ENCODE measurements around the gene P2RY12. TPM values are rescaled to one million over a fixed set of nuclear protein-coding genes. Genes with fewer than 3 reads are reported as not detected.
A peak's percentile ranks its signal among the peaks of the same experiment; 100 is the strongest.

The P2RY12 gene
- polyA plus RNA-seq, 6 donors from 2014 or later, result 0.57 to 1.1 (median 0.91) TPM; not detected in 1

DNA sequence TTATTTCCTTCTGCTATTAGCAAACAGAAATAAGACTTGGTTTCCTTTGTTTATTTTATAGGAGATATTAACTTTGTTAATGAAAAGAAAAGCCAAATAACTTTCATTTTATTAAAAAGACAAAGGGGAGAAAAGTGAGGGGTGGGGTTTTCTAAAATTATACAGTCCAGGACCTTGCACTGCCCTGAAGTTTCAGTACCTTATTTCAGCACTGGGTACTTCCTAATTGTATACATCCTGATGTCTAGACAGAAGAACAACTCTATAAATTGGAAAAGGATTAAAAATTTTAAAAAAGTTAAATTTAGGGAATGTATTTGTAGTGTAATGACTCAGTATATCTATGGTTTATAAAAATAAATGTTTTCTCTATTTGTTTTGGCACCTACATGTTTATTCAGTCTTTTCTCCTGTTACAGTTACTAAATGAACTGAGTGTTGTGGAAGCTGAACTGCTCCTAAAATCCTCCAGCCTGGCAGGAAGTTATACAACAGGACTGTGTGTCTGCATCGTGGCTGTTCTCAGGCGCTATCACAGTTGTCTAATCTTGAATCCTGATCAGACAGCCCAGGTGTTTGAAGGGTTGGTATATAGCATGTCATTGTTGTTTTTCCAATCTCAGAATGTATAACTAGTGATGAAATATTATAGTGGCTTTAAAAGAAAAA lies 27.6 kb downstream of the P2RY12 start:
- Mint-ChIP-seq H3K27me3 (no peaks in the 10 kb centered on the region), H3K9me3 (no peaks in the 10 kb centered on the region), H3K36me3 (no peaks in the 10 kb centered on the region), H3K4me1 (peaks cover 10 to 25% (median 24%) of the 10 kb centered on the region in 3 donors), H3K4me3 (no peak overlapping the region), H3K27ac (peak overlapping the region in 3 of 6 donors; percentile 2 to 92 (median 31))
- ATAC-seq (ENCODE audit: low read depth in 2 of 2) (peak; percentile 93 to 96), DNase-seq (no peak)

DNA sequence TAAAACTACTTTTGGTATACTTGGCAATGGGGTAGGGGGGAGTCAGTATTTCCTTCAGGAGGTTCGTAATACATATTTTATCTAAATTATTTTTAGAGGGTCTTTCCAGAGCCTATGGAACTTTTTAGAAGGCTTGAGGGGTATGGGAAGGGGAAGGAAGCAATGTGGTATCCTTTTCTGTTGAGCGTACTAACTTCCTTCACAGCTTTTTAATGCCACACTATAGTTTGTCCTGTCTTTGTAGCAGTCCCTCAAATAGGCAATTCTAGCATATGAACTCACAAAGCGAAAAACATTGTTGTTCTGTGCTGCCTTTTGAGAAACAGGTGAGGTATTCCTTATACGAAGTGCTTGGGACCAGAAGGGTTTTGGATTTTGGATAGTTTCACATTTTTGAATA lies 32.9 kb downstream of the P2RY12 start:
- no peaks in the 10 kb centered on the region for H3K27me3 Mint-ChIP-seq
- H3K36me3 Mint-ChIP-seq, result no peaks in the 10 kb centered on the region
- H3K4me1 Mint-ChIP-seq, result peaks cover 20 to 26% (median 22%) of the 10 kb centered on the region in 3 donors
- ATAC-seq (ENCODE audit: low read depth in 2 of 2) (peak; percentile 33 to 37), DNase-seq (no peak)
- peak overlapping the region in 3 of 6 donors; percentile 19 to 69 (median 69) for H3K27ac Mint-ChIP-seq
- H3K9me3 Mint-ChIP-seq, result no peaks in the 10 kb centered on the region
- H3K4me3 Mint-ChIP-seq, result peak overlapping the region in 5 of 8 donors; percentile 14 to 84 (median 49)

DNA sequence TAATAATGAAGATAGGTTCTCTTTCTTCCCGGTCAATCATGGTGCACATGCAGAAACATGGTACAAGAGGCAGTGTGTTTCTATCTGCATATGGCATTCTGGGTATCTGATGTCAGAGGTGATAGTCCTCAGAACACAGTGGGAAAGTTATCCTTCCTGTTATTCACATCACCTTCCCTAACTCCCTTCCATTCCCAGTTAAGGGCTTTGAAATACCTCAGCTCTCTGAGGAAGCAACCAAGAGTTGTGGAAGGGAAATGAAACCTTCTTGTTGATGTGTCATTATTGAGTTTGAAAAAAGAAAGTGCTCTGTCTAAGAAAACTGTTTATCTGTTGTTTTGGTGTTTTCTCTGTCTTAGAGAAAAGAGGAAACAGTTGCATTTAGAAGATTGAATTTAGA lies 33.3 kb downstream of the P2RY12 start:
- Mint-ChIP-seq H3K36me3 (no peaks in the 10 kb centered on the region), H3K4me1 (peaks cover 24 to 27% (median 27%) of the 10 kb centered on the region in 3 donors), H3K27ac (peak overlapping the region in 3 of 6 donors; percentile 19 to 69 (median 69)), H3K4me3 (peak overlapping the region in 5 of 8 donors; percentile 14 to 84 (median 49)), H3K27me3 (no peaks in the 10 kb centered on the region), H3K9me3 (no peaks in the 10 kb centered on the region)
- ATAC-seq (ENCODE audit: low read depth in 2 of 2), result peak; percentile 73 to 83
- no peak for DNase-seq

DNA sequence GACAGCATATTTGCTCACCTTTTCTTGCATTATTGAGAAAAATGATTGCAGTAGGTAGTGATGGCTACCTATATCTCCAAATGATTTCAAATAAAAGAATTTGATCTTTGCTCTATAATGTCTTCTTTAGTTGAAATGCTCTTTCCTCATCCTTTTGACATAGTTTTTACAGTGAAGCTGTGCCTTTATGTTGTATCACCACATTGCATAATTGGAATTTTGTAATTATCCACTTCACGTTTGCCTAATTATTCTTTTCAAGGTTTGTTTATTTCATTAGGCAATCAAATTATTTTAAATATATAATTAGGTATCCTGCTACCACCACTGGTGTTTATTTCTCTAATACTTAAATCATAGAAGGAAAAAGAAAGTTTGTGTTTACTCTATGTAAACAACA lies 33.9 kb downstream of the P2RY12 start:
- no peak overlapping the region for H3K27ac Mint-ChIP-seq
- no peaks in the 10 kb centered on the region for H3K9me3 Mint-ChIP-seq
- H3K27me3 Mint-ChIP-seq, result no peaks in the 10 kb centered on the region
- no peak overlapping the region for H3K4me3 Mint-ChIP-seq
- DNase-seq (no peak), ATAC-seq (ENCODE audit: low read depth in 2 of 2) (no peak)
- H3K4me1 Mint-ChIP-seq, result peaks cover 30 to 32% (median 30%) of the 10 kb centered on the region in 3 donors
- no peaks in the 10 kb centered on the region for H3K36me3 Mint-ChIP-seq

DNA sequence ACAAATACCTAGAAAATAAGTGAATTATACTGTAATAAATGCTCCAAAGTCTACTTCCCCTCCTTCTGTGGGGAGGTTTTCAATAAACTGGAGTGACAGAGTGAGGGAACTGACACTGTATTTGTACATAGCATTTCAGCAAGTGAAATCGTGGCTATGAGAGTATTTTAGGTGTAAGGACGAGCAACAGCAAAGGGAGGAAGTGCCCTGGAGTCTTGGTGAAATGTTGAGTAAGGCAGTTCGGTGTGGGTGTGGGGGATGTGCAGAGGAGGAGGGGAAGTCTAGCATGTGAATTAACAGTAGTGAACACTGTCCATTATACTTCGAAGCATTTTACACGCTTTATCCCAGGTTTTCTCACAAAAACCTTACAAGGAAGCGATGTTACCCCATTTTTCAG lies 37.1 kb downstream of the P2RY12 start:
- peak overlapping the region in 1 of 8 donors; percentile 9 for H3K4me3 Mint-ChIP-seq
- no peak for DNase-seq

DNA sequence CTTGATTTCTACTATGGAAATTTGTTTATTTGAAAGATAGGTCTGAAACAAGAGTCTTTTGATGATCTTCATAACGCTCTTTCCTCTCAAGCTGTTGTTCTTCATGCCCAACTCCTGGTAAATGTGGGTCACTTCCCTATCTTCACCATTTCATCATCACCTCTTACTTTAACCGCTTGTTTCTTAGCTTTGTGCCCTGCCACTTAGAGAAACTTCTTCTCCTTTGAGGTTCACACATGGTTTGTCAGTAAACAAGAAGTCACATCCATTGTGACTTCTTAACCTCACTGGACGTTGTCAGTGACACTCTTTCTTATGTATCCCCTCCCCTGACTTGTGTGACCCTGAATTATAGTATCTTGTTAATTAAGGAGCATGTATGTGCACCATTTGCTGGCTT lies 38.3 kb downstream of the P2RY12 start:
- H3K4me3 Mint-ChIP-seq, result peak overlapping the region in 2 of 8 donors; percentile 0 to 7
- H3K36me3 Mint-ChIP-seq, result no peaks in the 10 kb centered on the region
- H3K9me3 Mint-ChIP-seq, result peaks cover 0 to 2% (median 0%) of the 10 kb centered on the region in 7 donors
- H3K27me3 Mint-ChIP-seq, result no peaks in the 10 kb centered on the region
- ATAC-seq (ENCODE audit: low read depth in 2 of 2), result peak in 1 of 2 donors; percentile 25
- H3K4me1 Mint-ChIP-seq, result peaks cover 17 to 21% (median 18%) of the 10 kb centered on the region in 3 donors
- no peak for DNase-seq
- H3K27ac Mint-ChIP-seq, result peak overlapping the region in 1 of 6 donors; percentile 54

More for the DNA sequence above, 37.1 kb downstream of the P2RY12 start:
- no peaks in the 10 kb centered on the region for H3K27me3 Mint-ChIP-seq
- no peak overlapping the region for H3K27ac Mint-ChIP-seq
- peaks cover 28 to 31% (median 29%) of the 10 kb centered on the region in 3 donors for H3K4me1 Mint-ChIP-seq
- ATAC-seq (ENCODE audit: low read depth in 2 of 2), result peak in 1 of 2 donors; percentile 35
- H3K9me3 Mint-ChIP-seq, result no peaks in the 10 kb centered on the region
- H3K36me3 Mint-ChIP-seq, result no peaks in the 10 kb centered on the region

DNA sequence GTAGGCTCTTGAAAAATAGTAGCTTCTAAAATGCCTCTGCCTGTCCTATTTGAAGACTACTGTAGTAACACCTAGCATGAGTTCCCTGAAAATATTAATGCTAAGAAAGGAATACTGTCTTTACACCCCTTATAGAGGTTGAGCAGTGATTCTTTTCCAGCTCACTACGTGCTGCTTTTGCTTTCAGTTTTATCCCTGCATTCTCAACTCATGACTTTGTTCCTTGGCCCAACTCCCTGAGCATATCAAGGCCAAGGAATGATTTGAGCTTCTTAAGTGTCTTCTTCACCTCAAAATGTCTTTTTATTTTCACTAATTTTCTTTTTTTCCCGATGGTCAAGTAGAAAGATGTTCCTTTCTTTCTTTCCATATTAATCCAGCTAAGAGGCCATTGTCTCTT lies 38.7 kb downstream of the P2RY12 start:
- DNase-seq, result no peak
- no peaks in the 10 kb centered on the region for H3K36me3 Mint-ChIP-seq
- peaks cover 0 to 2% (median 0%) of the 10 kb centered on the region in 7 donors for H3K9me3 Mint-ChIP-seq
- H3K4me3 Mint-ChIP-seq, result peak overlapping the region in 2 of 8 donors; percentile 0 to 7
- peak overlapping the region in 2 of 6 donors; percentile 23 to 54 for H3K27ac Mint-ChIP-seq
- H3K27me3 Mint-ChIP-seq, result no peaks in the 10 kb centered on the region
- no peak for ATAC-seq (ENCODE audit: low read depth in 2 of 2)
- peaks cover 13 to 17% (median 15%) of the 10 kb centered on the region in 3 donors for H3K4me1 Mint-ChIP-seq

DNA sequence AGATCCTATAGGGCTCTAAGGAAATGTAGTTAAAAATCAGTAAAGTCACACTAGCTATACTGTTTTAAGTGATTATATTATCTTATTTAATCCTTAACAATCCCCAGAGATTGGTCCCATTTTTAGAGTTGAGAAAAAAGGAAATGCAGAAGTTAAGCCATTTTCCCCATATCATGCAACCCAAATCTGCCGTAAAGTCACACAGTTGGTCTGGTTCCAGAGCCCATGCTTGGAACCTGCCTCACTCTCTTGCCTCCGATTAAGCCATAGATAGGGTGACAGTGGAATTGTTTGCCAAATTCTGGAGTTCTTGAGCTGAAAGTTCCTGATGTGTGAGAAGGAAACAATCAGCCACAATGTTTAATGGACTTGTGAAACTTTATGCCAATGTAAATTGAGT lies 52.9 kb downstream of the P2RY12 start:
- no peak for DNase-seq
- H3K27ac Mint-ChIP-seq, result peak overlapping the region in 1 of 6 donors; percentile 11
- peaks cover 0 to 10% (median 10%) of the 10 kb centered on the region in 3 donors for H3K4me1 Mint-ChIP-seq
- no peaks in the 10 kb centered on the region for H3K36me3 Mint-ChIP-seq
- H3K4me3 Mint-ChIP-seq, result no peak overlapping the region
- H3K27me3 Mint-ChIP-seq, result no peaks in the 10 kb centered on the region
- no peaks in the 10 kb centered on the region for H3K9me3 Mint-ChIP-seq
- ATAC-seq (ENCODE audit: low read depth in 2 of 2), result no peak

DNA sequence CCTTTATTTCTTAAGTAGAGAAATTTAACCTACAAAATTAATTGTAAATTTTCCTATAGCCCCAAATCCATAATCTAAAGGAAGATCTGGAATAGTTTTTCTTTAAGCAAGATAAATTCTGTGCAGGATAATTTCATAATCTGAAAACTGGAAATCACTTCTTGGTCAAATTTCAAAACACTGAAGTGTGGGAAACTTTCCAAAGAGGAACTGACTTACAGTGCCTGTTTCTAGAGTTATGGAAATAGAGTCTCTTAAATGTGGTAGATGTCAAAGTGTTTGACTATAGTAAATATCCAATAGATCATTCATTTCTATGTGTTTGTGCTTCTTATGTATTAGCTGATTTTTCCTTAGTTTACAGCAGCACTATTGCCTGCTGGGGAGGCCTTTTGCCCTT lies 53.7 kb downstream of the P2RY12 start:
- ATAC-seq (ENCODE audit: low read depth in 2 of 2), result no peak

DNA sequence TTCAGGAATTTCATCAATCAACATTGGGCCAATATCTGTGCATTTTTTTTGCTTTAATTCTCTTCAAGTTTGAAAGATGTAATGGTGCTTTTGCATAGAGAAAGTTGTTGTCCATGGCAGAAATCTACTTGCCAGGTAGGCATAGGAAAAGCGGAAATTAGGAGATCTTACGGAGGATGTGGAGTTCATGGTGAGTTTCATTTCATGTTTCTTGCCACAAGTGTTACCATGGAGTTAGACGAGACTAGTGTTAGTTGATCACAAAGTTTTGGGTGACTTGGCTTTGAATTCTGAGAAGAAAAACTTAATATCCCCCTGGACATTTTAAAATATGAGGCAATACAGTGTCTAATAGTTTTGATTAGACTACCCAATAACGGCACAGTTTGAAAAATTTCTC lies 54.2 kb downstream of the P2RY12 start:
- Mint-ChIP-seq H3K27me3 (no peaks in the 10 kb centered on the region), H3K9me3 (no peaks in the 10 kb centered on the region), H3K4me3 (no peak overlapping the region), H3K27ac (peak overlapping the region in 1 of 6 donors; percentile 28), H3K36me3 (no peaks in the 10 kb centered on the region), H3K4me1 (peaks cover 0 to 10% (median 10%) of the 10 kb centered on the region in 3 donors)
- no peak for ATAC-seq (ENCODE audit: low read depth in 2 of 2)
- DNase-seq, result no peak

More for the DNA sequence above, 53.7 kb downstream of the P2RY12 start:
- Mint-ChIP-seq H3K27ac (no peak overlapping the region), H3K4me1 (peaks cover 0 to 10% (median 10%) of the 10 kb centered on the region in 3 donors), H3K9me3 (no peaks in the 10 kb centered on the region), H3K4me3 (no peak overlapping the region), H3K36me3 (no peaks in the 10 kb centered on the region), H3K27me3 (no peaks in the 10 kb centered on the region)
- DNase-seq, result no peak

DNA sequence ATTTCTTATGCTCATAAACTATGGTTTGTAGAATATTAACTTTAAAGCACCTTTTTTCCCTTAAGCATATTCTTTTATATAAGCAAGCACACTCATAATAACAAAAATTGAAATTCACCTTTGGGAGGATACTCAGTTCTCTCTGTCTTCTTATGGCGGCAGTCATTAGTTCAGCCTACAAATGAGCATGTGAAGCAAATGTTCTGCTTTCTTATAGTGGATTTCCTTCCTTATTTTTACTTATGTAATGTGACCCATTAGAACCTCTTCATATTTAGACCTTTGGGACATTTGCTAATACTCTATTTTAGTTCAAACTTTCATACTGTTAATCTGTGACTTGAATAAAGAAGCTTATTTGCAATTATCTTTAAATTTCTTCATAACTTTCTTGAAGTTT lies 55.2 kb downstream of the P2RY12 start, which contains the start of gene P2RY13:
Gene P2RY13 (minus strand): TSS at position 187 of the 400 bp plus-strand sequence. CDS start 21 bp downstream, at position 166.
- no peak for DNase-seq
- ATAC-seq (ENCODE audit: low read depth in 2 of 2), result peak in 1 of 2 donors; percentile 35
- Mint-ChIP-seq H3K9me3 (no peaks in the 10 kb centered on the region), H3K36me3 (no peaks in the 10 kb centered on the region), H3K4me1 (peaks cover 0 to 10% (median 10%) of the 10 kb centered on the region in 3 donors), H3K27ac (peak within 1 kb of the TSS in 3 of 6 donors; percentile 28 to 88 (median 76)), H3K4me3 (peak within 1 kb of the TSS; percentile 28 to 89 (median 74)), H3K27me3 (no peaks in the 10 kb centered on the region)

DNA sequence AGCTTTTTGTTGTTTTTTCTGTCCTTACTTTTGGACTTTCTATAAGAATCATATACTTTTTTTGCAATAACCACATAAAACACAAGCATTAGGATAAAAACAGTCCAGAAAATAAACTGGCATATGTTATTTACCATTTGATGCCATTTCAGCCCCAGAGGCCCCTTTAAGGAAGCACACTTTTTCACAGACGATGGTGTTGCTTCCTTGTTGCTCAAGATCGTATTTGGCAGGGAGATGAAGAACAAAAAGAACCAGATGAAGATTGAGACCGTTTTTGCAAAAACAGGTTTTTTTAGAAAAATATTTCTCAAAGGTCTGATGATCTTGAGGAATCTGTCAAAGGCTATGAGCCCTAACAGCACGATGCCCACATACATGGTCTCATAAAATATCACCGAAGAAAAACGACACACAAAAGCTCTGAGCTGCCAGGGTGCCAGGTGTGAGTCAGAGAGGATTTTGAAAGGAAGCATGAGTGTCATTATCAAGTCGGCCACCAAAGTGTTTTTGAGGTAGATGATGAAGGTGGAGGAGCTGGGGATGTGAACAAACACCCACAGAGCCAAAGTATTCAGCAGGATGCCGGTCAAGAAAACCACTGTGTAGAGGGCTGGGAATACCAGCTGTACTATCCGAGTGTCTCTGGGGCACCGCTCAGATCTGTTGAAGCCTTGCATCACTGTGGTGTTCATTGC lies 56.1 kb downstream of the P2RY12 start:
- no peaks in the 10 kb centered on the region for H3K27me3 Mint-ChIP-seq
- H3K27ac Mint-ChIP-seq, result peak overlapping the region in 2 of 6 donors; percentile 76 to 88

DNA sequence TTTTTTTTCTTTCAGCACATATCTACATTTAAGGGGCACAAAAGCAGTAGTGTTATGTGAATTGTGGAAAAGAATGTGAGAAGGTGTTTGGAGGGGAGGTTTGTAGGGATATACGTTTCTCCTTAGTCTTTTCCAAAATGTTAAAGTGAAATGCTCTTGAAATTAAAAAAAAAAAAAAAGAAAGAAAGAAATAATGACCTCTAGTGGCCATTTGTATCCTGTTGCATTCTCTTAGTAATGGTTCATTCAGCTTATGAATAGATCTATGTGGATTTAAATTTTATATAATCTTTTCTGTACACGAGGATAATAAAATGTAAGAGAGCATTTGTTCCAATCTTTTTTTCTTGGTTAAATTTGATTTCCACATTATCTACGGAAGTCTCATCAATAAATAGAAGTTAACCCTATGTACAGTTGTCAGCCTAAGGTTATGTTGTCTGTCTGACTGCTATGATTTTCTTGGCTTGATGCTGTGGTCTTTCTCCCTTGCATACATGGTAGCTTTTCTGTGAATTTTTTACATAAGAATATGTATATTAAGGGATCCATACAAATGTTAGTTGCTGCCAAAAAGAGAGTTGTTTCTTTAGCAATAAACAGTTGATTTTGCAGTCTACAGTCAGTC lies 56.9 kb downstream of the P2RY12 start:
- ATAC-seq (ENCODE audit: low read depth in 2 of 2) (peak in 1 of 2 donors; percentile 23), DNase-seq (no peak)
- Mint-ChIP-seq H3K4me3 (peak overlapping the region in 2 of 8 donors; percentile 74 to 89), H3K27ac (no peak overlapping the region), H3K27me3 (no peaks in the 10 kb centered on the region), H3K9me3 (no peaks in the 10 kb centered on the region), H3K4me1 (peaks cover 0 to 14% (median 10%) of the 10 kb centered on the region in 3 donors), H3K36me3 (no peaks in the 10 kb centered on the region)

More for the DNA sequence above, 56.1 kb downstream of the P2RY12 start:
- H3K4me3 Mint-ChIP-seq, result peak overlapping the region; percentile 28 to 89 (median 74)
- H3K9me3 Mint-ChIP-seq, result no peaks in the 10 kb centered on the region
- H3K36me3 Mint-ChIP-seq, result no peaks in the 10 kb centered on the region
- ATAC-seq (ENCODE audit: low read depth in 2 of 2) (peak; percentile 28 to 70), DNase-seq (no peak)
- peaks cover 0 to 14% (median 10%) of the 10 kb centered on the region in 3 donors for H3K4me1 Mint-ChIP-seq

Data from naive B cell (primary cell).